SK-N-SH (cell line): ENCODE results near the gene PTPRK. TPM values are rescaled to one million over a fixed set of nuclear protein-coding genes. Genes with fewer than 3 reads are reported as not detected.

Source experiments
- CTCF ChIA-PET: fragments of 300-600, 350-600 bp; formaldehyde crosslinking; extraction: SDS; loops from one replicate; lab custom pipeline; 2021; lab: Yijun Ruan, JAX
- POLR2A ChIA-PET: fragments of 350-600 bp; sonication (Branson Sonifier 250); formaldehyde crosslinking; extraction: SDS; loops from one replicate; lab custom pipeline; 2020; ENCODE audit warnings: antibody characterized with exemption, inconsistent platforms; lab: Yijun Ruan, JAX
- DNase-seq: peaks from one replicate; pipeline ENCODE4 v3.0.0; 2012
- H2AFZ ChIP-seq: fragments of 200-600 bp; sonication (generic); 2 replicates; pipeline ENCODE4 v1.8.1; 2016; ENCODE audit warnings: antibody characterized with exemption, mild to moderate bottlenecking, low read depth
- H3F3A ChIP-seq: fragments of 200-600 bp; sonication (generic); replicated peaks from 2 replicates; pipeline ENCODE3; 2016; ENCODE audit warnings: antibody characterized with exemption, mild to moderate bottlenecking; ENCODE audit not compliant: insufficient read depth
- H3K27ac ChIP-seq, 2 experiments: fragments of 200-500 bp in 1 of 2; fragments of 200-600 bp in 1 of 2; sonication (Bioruptor generic) in 1 of 2; sonication (generic), shearing (Covaris generic) in 1 of 2; 2 replicates each; pipeline versions ENCODE4 v1.5.1 to v1.6.1; 2014 to 2016; ENCODE audit warnings: low read depth in 2 of 2, inconsistent platforms in 1 of 2, low read length in 1 of 2, mild to moderate bottlenecking in 1 of 2, mixed read lengths in 1 of 2
- H3K27me3 ChIP-seq: fragments of 200-600 bp; sonication (generic), shearing (Covaris generic); 2 replicates; pipeline ENCODE4 v1.6.1; 2016; ENCODE audit warnings: mixed run types; ENCODE audit not compliant: insufficient read depth
- H3K36me3 ChIP-seq, 2 experiments: fragments of 200-500 bp in 1 of 2; fragments of 200-600 bp in 1 of 2; sonication (Bioruptor generic) in 1 of 2; sonication (generic) in 1 of 2; replicated peaks in 1 of 2; 2 replicates each; pipeline versions ENCODE3 to v1.5.1; 2014 to 2016; ENCODE audit warnings: low read length in 1 of 2, mild to moderate bottlenecking in 1 of 2; ENCODE audit not compliant: insufficient read depth in 2 of 2, control insufficient read depth in 1 of 2
- H3K4me1 ChIP-seq, 2 experiments: fragments of 200-500 bp in 1 of 2; fragments of 200-600 bp in 1 of 2; sonication (Bioruptor generic) in 1 of 2; sonication (generic), shearing (Covaris generic) in 1 of 2; 2 replicates each; pipeline versions ENCODE4 v1.5.1 to v1.6.1; 2014 to 2016; ENCODE audit warnings: low read depth in 1 of 2, low read length in 1 of 2, mixed run types in 1 of 2; ENCODE audit not compliant: insufficient read depth in 2 of 2, control insufficient read depth in 1 of 2
- H3K4me2 ChIP-seq: fragments of 200-600 bp; sonication (generic), shearing (Covaris generic); 2 replicates; pipeline ENCODE4 v1.6.1; 2017; ENCODE audit warnings: mixed run types
- H3K4me3 ChIP-seq, 2 experiments: fragments of 200-500 bp in 1 of 2; fragments of 200-600 bp in 1 of 2; sonication (Bioruptor generic) in 1 of 2; sonication (generic), shearing (Covaris generic) in 1 of 2; 2 replicates each; pipeline versions ENCODE4 v1.5.1 to v1.8.1; 2014 to 2016; ENCODE audit warnings: low read depth in 2 of 2, inconsistent platforms in 1 of 2, low read length in 1 of 2, mild to moderate bottlenecking in 1 of 2, mixed read lengths in 1 of 2, moderate library complexity in 1 of 2
- H3K79me2 ChIP-seq: fragments of 200-600 bp; sonication (generic); 2 replicates; pipeline ENCODE4 v1.8.1; 2017; ENCODE audit warnings: mild to moderate bottlenecking; ENCODE audit not compliant: insufficient read depth
- H3K9ac ChIP-seq: fragments of 200-600 bp; sonication (generic); 2 replicates; pipeline ENCODE4 v1.6.1; 2017; ENCODE audit warnings: mixed run types
- H3K9me2 ChIP-seq: fragments of 200-600 bp; sonication (generic); 2 replicates; pipeline ENCODE4 v1.6.1; 2017; ENCODE audit warnings: mixed run types
- H3K9me3 ChIP-seq: fragments of 200-600 bp; sonication (generic); 2 replicates; pipeline ENCODE4 v1.6.1; 2017; ENCODE audit warnings: mixed run types, mild to moderate bottlenecking, moderate library complexity
- H4K20me1 ChIP-seq: fragments of 200-600 bp; sonication (generic); 2 replicates; pipeline ENCODE4 v1.6.1; 2017; ENCODE audit warnings: mild to moderate bottlenecking, mixed run types; ENCODE audit not compliant: insufficient read depth
- CHD2 ChIP-seq: fragments of 150-350 bp; IDR thresholded peaks from 2 replicates; pipeline ENCODE4 v1.6.1; 2018; ENCODE audit warnings: low read length; ENCODE audit not compliant: partially characterized antibody
- EZH2phosphoT487 ChIP-seq: fragments of 200-600 bp; sonication (generic); IDR thresholded peaks from 2 replicates; pipeline ENCODE4 v1.6.1; 2017; ENCODE audit warnings: low read depth, mixed run types, mild to moderate bottlenecking, antibody characterized with exemption, moderate library complexity, borderline replicate concordance
- FOSL2 ChIP-seq: IDR thresholded peaks from 2 replicates; pipeline ENCODE4 v1.4.0; 2012; ENCODE audit warnings: low read depth, mild to moderate bottlenecking, moderate library complexity, borderline replicate concordance
- FOXJ3 ChIP-seq: sonication (generic); formaldehyde crosslinking; IDR thresholded peaks from 2 replicates; pipeline ENCODE4 v1.5.1; 2020; ENCODE audit warnings: mild to moderate bottlenecking, missing genetic modification reagents
- FOXM1 ChIP-seq: IDR thresholded peaks from 2 replicates; pipeline ENCODE4 v1.4.0; 2012; ENCODE audit warnings: low read depth, mild to moderate bottlenecking
- GABPA ChIP-seq: IDR thresholded peaks from 2 replicates; pipeline ENCODE4 v1.4.0; 2012; ENCODE audit warnings: low read depth, mild to moderate bottlenecking
- GATA2 ChIP-seq: sonication (generic); formaldehyde crosslinking; IDR thresholded peaks from 2 replicates; pipeline ENCODE4 v1.5.0; 2020; ENCODE audit warnings: mild to moderate bottlenecking, missing genetic modification reagents
- MEF2A ChIP-seq: IDR thresholded peaks from 2 replicates; pipeline ENCODE4 v1.4.0; 2012; ENCODE audit warnings: low read depth, borderline replicate concordance
- MXI1 ChIP-seq: IDR thresholded peaks from 2 replicates; pipeline ENCODE4 v1.6.1; 2012; ENCODE audit warnings: mild to moderate bottlenecking, low read depth, low read length, improper control_type of control experiment
- NFIC ChIP-seq: IDR thresholded peaks from 2 replicates; pipeline ENCODE4 v1.4.0; 2012; ENCODE audit warnings: borderline replicate concordance
- NRF1 ChIP-seq: IDR thresholded peaks from 2 replicates; pipeline ENCODE4 v1.6.1; 2012; ENCODE audit warnings: low read depth, mild to moderate bottlenecking, low read length
- POLR2AphosphoS5 ChIP-seq: IDR thresholded peaks from 2 replicates; pipeline ENCODE4 v1.6.1; 2012; ENCODE audit warnings: low read depth, low read length
- RAD21 ChIP-seq: IDR thresholded peaks from 2 replicates; pipeline ENCODE4 v1.6.1; 2012; ENCODE audit warnings: mild to moderate bottlenecking, low read length
- RCOR1 ChIP-seq: fragments of 150-350 bp; IDR thresholded peaks from 2 replicates; pipeline ENCODE4 v1.6.1; 2017; ENCODE audit warnings: antibody characterized with exemption, low read length
- RFX5 ChIP-seq: IDR thresholded peaks from 2 replicates; pipeline ENCODE4 v1.6.1; 2012; ENCODE audit warnings: mild to moderate bottlenecking, improper control_type of control experiment, low read length
- SIN3A ChIP-seq: IDR thresholded peaks from 2 replicates; pipeline ENCODE4 v1.6.1; 2012; ENCODE audit warnings: low read depth, mild to moderate bottlenecking, low read length, moderate library complexity, borderline replicate concordance
- SMC3 ChIP-seq: IDR thresholded peaks from 2 replicates; pipeline ENCODE4 v1.6.1; 2012; ENCODE audit warnings: low read depth, low read length, improper control_type of control experiment
- YY1 ChIP-seq: IDR thresholded peaks from 2 replicates; pipeline ENCODE4 v1.4.0; 2012; ENCODE audit warnings: low read depth, mild to moderate bottlenecking
- polyA plus RNA-seq, 3 experiments: library from polyadenylated mRNA; depleted of rRNA; stranded (reverse); fragments of >200 nt; gene quantifications; 2 replicates each; pipeline ENCODE4 v1.2.3, GENCODE V29; 2012
- TF ChIP-seq, protein P1 (sequence below): IDR thresholded peaks from 2 replicates; pipeline ENCODE4; 2012
- TF ChIP-seq, protein P2 (sequence below): fragments of 150-350 bp; IDR thresholded peaks from 2 replicates; pipeline ENCODE4 v1.6.1; 2017; ENCODE audit warnings: antibody characterized with exemption, low read length, low read depth, borderline replicate concordance
- TF ChIP-seq, protein P3 (sequence below): fragments of 150-350 bp; IDR thresholded peaks from 2 replicates; pipeline ENCODE4 v1.6.1; 2016; ENCODE audit warnings: mild to moderate bottlenecking, low read depth, low read length

The PTPRK gene
- polyA plus RNA-seq, 1 of the 3 experiments (the other 2 are of a cell fraction) = 9.5 TPM

DNA sequence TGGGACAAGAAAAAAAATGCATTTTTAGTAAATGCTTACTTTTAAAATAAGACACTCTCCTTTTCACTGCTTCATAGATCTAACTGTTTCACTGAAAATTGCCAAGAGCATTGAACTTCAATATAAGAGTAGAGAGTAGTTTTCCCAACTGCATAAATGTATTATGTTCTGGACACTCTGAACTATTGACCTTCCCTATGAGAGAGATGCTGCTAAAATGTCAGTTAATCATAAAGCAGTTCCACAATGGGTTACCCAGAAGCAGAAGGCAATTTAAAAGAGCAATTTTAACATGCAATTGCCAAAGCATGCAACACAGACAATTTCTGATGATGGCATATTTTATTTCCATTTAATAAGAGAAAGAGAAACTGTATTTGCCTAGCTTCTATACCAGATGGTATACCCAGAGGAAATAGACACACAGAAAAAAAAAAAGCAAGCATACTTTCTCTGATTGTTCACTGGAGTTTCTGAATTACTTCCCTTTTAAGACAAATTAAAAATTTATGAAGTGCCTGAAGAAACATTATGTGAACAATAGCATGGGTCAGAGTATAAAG lies 340.4 kb downstream of the PTPRK start:
- no peaks in the 10 kb centered on the region for H3K9me2 ChIP-seq

DNA sequence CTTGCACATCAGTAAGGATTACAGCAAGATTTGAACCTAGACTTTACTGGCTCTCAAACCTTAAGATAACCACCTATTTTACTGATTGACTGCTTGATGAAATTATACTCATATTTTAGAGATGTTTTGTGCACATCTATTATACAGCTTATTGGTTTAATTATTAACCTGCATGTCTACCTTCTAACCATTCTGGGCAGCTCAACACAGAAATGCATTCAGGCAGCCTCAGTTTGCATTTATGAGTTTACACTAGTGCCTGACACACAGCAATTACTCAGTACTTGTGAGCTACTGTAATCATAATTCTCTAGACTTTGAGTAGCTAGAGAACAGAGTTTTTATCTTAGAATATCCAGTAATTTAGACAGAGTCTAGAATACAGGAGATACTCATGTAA lies 345.7 kb downstream of the PTPRK start:
- no peaks in the 10 kb centered on the region for H3K9me2 ChIP-seq
- DNase-seq = no peak
- H3K4me1 ChIP-seq = peaks cover 0 to 6% of the 10 kb centered on the region in 2 experiments; a peak in 1 of 4 replicates
- no peaks in the 10 kb centered on the region for H3K27me3 ChIP-seq
- no peak overlapping the region for H3K27ac ChIP-seq
- no peak overlapping the region for H3K4me3 ChIP-seq
- ChIA-PET CTCF (no interaction called here), POLR2A (no interaction called here)
- H3K79me2 ChIP-seq = no peaks in the 10 kb centered on the region
- no peak overlapping the region for H3K9ac ChIP-seq
- H3F3A ChIP-seq = peaks cover 3% of the 10 kb centered on the region
- no peaks in the 10 kb centered on the region for H3K9me3 ChIP-seq
- no peak overlapping the region for H2AFZ ChIP-seq
- H3K36me3 ChIP-seq = no peaks in the 10 kb centered on the region
- TF ChIP-seq EZH2phosphoT487 (no peak), NRF1 (no peak), YY1 (no peak), NFIC (no peak), RAD21 (no peak), GATA2 (no peak), FOXM1 (no peak), CHD2 (no peak), RFX5 (no peak), FOXJ3 (CRISPR knock-in tag) (no peak), FOSL2 (no peak), MEF2A (no peak), GABPA (no peak), POLR2AphosphoS5 (no peak)
- TF ChIP-seq, protein P1, sequence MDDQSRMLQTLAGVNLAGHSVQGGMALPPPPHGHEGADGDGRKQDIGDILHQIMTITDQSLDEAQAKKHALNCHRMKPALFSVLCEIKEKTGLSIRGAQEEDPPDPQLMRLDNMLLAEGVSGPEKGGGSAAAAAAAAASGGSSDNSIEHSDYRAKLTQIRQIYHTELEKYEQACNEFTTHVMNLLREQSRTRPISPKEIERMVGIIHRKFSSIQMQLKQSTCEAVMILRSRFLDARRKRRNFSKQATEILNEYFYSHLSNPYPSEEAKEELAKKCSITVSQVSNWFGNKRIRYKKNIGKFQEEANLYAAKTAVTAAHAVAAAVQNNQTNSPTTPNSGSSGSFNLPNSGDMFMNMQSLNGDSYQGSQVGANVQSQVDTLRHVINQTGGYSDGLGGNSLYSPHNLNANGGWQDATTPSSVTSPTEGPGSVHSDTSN = no peak
- H4K20me1 ChIP-seq = peaks cover 3% of the 10 kb centered on the region; the same call in 1 of the 2 replicates
- H3K4me2 ChIP-seq = no peak overlapping the region

More for the DNA sequence above, 340.4 kb downstream of the PTPRK start:
- ChIA-PET POLR2A (no interaction called here), CTCF (no interaction called here)
- Histone ChIP-seq H3K36me3 (peaks cover 3 to 18% of the 10 kb centered on the region in 2 experiments), H3K4me1 (no peaks in the 10 kb centered on the region), H3K9ac (no peak overlapping the region), H3K4me3 (no peak overlapping the region), H2AFZ (no peak overlapping the region), H3K79me2 (no peaks in the 10 kb centered on the region), H3K27me3 (no peaks in the 10 kb centered on the region), H3K27ac (no peak overlapping the region), H3K9me3 (no peaks in the 10 kb centered on the region), H4K20me1 (no peaks in the 10 kb centered on the region), H3F3A (no peaks in the 10 kb centered on the region), H3K4me2 (no peak overlapping the region)
- no peak for DNase-seq
- TF ChIP-seq, protein P2, sequence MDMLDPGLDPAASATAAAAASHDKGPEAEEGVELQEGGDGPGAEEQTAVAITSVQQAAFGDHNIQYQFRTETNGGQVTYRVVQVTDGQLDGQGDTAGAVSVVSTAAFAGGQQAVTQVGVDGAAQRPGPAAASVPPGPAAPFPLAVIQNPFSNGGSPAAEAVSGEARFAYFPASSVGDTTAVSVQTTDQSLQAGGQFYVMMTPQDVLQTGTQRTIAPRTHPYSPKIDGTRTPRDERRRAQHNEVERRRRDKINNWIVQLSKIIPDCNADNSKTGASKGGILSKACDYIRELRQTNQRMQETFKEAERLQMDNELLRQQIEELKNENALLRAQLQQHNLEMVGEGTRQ = no peak
- TF ChIP-seq SIN3A (no peak), RAD21 (no peak), POLR2AphosphoS5 (no peak), MXI1 (no peak), NRF1 (no peak), EZH2phosphoT487 (no peak), RCOR1 (no peak), CHD2 (no peak), NFIC (no peak), SMC3 (no peak)
- TF ChIP-seq, protein P1 = no peak
- TF ChIP-seq, protein P3, sequence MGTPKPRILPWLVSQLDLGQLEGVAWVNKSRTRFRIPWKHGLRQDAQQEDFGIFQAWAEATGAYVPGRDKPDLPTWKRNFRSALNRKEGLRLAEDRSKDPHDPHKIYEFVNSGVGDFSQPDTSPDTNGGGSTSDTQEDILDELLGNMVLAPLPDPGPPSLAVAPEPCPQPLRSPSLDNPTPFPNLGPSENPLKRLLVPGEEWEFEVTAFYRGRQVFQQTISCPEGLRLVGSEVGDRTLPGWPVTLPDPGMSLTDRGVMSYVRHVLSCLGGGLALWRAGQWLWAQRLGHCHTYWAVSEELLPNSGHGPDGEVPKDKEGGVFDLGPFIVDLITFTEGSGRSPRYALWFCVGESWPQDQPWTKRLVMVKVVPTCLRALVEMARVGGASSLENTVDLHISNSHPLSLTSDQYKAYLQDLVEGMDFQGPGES = no peak
